IMR-90 (cell line): ENCODE data around the gene DDX54. TPM values are rescaled to one million over a fixed set of nuclear protein-coding genes. Genes with fewer than 3 reads are reported as not detected.

ENCODE experiments used
- ATAC-seq: fragments of 200-7000 bp; cut with Tn5 transposase; 2 replicates; pipeline ENCODE4 v1.9.1; 2020; ENCODE audit warnings: low read depth, mild to moderate bottlenecking, moderate library complexity
- BruUV-seq: library from RNA; stranded (reverse); fragments of 400-500 nt; replicated peaks from 2 replicates; lab custom pipeline; 2021; lab: Mats Ljungman, UMichigan
- CTCF ChIA-PET: fragments of 300-600 bp; formaldehyde crosslinking; extraction: SDS; loops from one replicate; lab custom pipeline; 2021; ENCODE audit warnings: antibody characterized with exemption; lab: Yijun Ruan, JAX
- POLR2A ChIA-PET: fragments of 300-600 bp; sonication (Branson Sonifier 250); formaldehyde crosslinking; loops from one replicate; lab custom pipeline; 2022; ENCODE audit warnings: antibody characterized with exemption; ENCODE audit not compliant: unreplicated experiment; lab: Charles Lee
- DNase-seq: peaks from one replicate; pipeline ENCODE4 v3.0.0; 2013
- H2AFZ ChIP-seq: replicated peaks from 2 replicates; pipeline ENCODE3; 2013; ENCODE audit warnings: low read length, mild to moderate bottlenecking; ENCODE audit not compliant: poor library complexity
- H2AK5ac ChIP-seq: 2 replicates; pipeline ENCODE4 v1.6.1; 2013; ENCODE audit warnings: low read depth, low read length, inconsistent platforms
- H2AK9ac ChIP-seq: replicated peaks from 2 replicates; pipeline ENCODE3; 2013; ENCODE audit warnings: mild to moderate bottlenecking, low read depth, low read length, moderate library complexity; ENCODE audit not compliant: poor library complexity
- H2BK120ac ChIP-seq: 2 replicates; pipeline ENCODE4 v1.6.1; 2013; ENCODE audit warnings: low read depth, low read length, inconsistent platforms
- H2BK15ac ChIP-seq: 3 replicates; pipeline ENCODE4 v1.6.1; 2013; ENCODE audit warnings: low read depth, low read length, inconsistent platforms
- H2BK20ac ChIP-seq: 2 replicates; pipeline ENCODE4 v1.6.1; 2013; ENCODE audit warnings: low read depth, mild to moderate bottlenecking, inconsistent platforms, low read length, moderate library complexity
- H2BK5ac ChIP-seq: 2 replicates; pipeline ENCODE4 v1.6.1; 2013; ENCODE audit warnings: mild to moderate bottlenecking, low read depth, low read length, inconsistent platforms; ENCODE audit not compliant: poor library complexity, severe bottlenecking
- H3K14ac ChIP-seq: replicated peaks from 2 replicates; pipeline ENCODE4 v1.6.1; 2013; ENCODE audit warnings: low read depth, low read length, inconsistent platforms
- H3K18ac ChIP-seq: 2 replicates; pipeline ENCODE4 v1.6.1; 2013; ENCODE audit warnings: low read depth, low read length, control low read depth
- H3K23ac ChIP-seq: 2 replicates; pipeline ENCODE4 v1.6.1; 2013; ENCODE audit warnings: low read depth, low read length, inconsistent platforms
- H3K27ac ChIP-seq: 2 replicates; pipeline ENCODE4 v1.5.1; 2013; ENCODE audit warnings: mild to moderate bottlenecking, control low read depth, low read length; ENCODE audit not compliant: insufficient read depth
- H3K27me3 ChIP-seq: 2 replicates; pipeline ENCODE4 v1.6.1; 2013; ENCODE audit warnings: low read length; ENCODE audit not compliant: control insufficient read depth, insufficient read depth
- H3K36me3 ChIP-seq: 2 replicates; pipeline ENCODE4 v1.6.1; 2013; ENCODE audit warnings: low read length, mixed read lengths; ENCODE audit not compliant: control insufficient read depth, insufficient read depth
- H3K4ac ChIP-seq: 2 replicates; pipeline ENCODE4 v1.6.1; 2013; ENCODE audit warnings: low read depth, low read length, inconsistent platforms
- H3K4me1 ChIP-seq: 2 replicates; pipeline ENCODE4 v1.6.1; 2013; ENCODE audit warnings: low read length, mixed read lengths; ENCODE audit not compliant: control insufficient read depth, insufficient read depth
- H3K4me2 ChIP-seq: 2 replicates; pipeline ENCODE4 v1.6.1; 2013; ENCODE audit warnings: low read depth, mild to moderate bottlenecking, control low read depth, low read length, moderate library complexity
- H3K4me3 ChIP-seq: 2 replicates; pipeline ENCODE4 v1.5.1; 2013; ENCODE audit warnings: low read depth, mild to moderate bottlenecking, control low read depth, low read length, moderate library complexity; ENCODE audit not compliant: insufficient read depth
- H3K56ac ChIP-seq: 2 replicates; pipeline ENCODE4 v1.6.1; 2013; ENCODE audit warnings: low read length, inconsistent platforms; ENCODE audit not compliant: insufficient read depth; ENCODE audit errors: extremely low read depth
- H3K79me1 ChIP-seq, 2 experiments: 2 replicates each; pipeline ENCODE4 v1.6.1; 2013; ENCODE audit warnings: low read length in 2 of 2, inconsistent platforms in 1 of 2, low read depth in 1 of 2
- H3K9ac ChIP-seq: 2 replicates; pipeline ENCODE4 v1.6.1; 2013; ENCODE audit warnings: low read depth, low read length, control low read depth
- H3K9me1 ChIP-seq: 2 replicates; pipeline ENCODE4 v1.6.1; 2013; ENCODE audit warnings: low read length, inconsistent platforms; ENCODE audit not compliant: insufficient read depth
- H3K9me3 ChIP-seq: 2 replicates; pipeline ENCODE4 v1.6.1; 2013; ENCODE audit warnings: low read length; ENCODE audit not compliant: control insufficient read depth, insufficient read depth
- H4K20me1 ChIP-seq: 2 replicates; pipeline ENCODE4 v1.6.1; 2013; ENCODE audit warnings: low read length, inconsistent platforms; ENCODE audit not compliant: insufficient read depth
- H4K5ac ChIP-seq: 2 replicates; pipeline ENCODE4 v1.6.1; 2013; ENCODE audit warnings: mild to moderate bottlenecking, low read depth, low read length, control low read depth
- H4K8ac ChIP-seq, 2 experiments: 2 replicates each; pipeline ENCODE4 v1.6.1; 2013; ENCODE audit warnings: low read depth in 2 of 2, low read length in 2 of 2, control low read depth in 1 of 2, inconsistent platforms in 1 of 2
- H4K91ac ChIP-seq: 2 replicates; pipeline ENCODE4 v1.6.1; 2013; ENCODE audit warnings: low read depth, low read length, inconsistent platforms; ENCODE audit not compliant: insufficient read depth
- MXI1 ChIP-seq: IDR thresholded peaks from 2 replicates; pipeline ENCODE4 v1.6.1; 2012; ENCODE audit warnings: low read depth, mild to moderate bottlenecking, low read length, moderate library complexity, borderline replicate concordance
- RCOR1 ChIP-seq: IDR thresholded peaks from 2 replicates; pipeline ENCODE4 v1.6.1; 2012; ENCODE audit warnings: mild to moderate bottlenecking, low read length, improper control_type of control experiment; ENCODE audit not compliant: insufficient replicate concordance
- WGBS, 2 experiments: methylation state at CpG; one replicate each; pipeline versions ENCODE4 v1.1.5 to v1.1.7; 2013; ENCODE audit warnings: missing lambda C conversion rate in 2 of 2; ENCODE audit not compliant: insufficient read length in 1 of 2; ENCODE audit errors: extremely low coverage in 2 of 2; 5-methylcytosine and 5-hydroxymethylcytosine counted together
- dilution Hi-C: fragments of 300-500 bp; cut with HindIII; formaldehyde crosslinking; loops from one replicate; pipeline ENCODE4 v1.14.3; 2018; ENCODE audit warnings: low sequenced_read_pairs; ENCODE audit not compliant: unreplicated experiment
- in situ Hi-C: fragments of 300-500 bp; cut with MboI; formaldehyde crosslinking; loops from 3 replicates; pipeline ENCODE4 v1.14.3; 2019; ENCODE audit warnings: low sequenced_read_pairs, inconsistent platforms, mixed read lengths
- intact Hi-C: fragments of 100-400 bp; cut with micrococcal nuclease; formaldehyde crosslinking; loops from 2 replicates; pipeline ENCODE4 v1.10.0; 2022
- polyA plus RNA-seq, 3 experiments: library from polyadenylated mRNA; depleted of rRNA; stranded (reverse); fragments of >200 nt; gene quantifications; 2 replicates each; pipeline ENCODE4 v1.2.3, GENCODE V29; 2012; ENCODE audit warnings: low replicate concordance in 1 of 3
- total RNA-seq: library from RNA; depleted of rRNA; stranded (reverse); fragments of >200 nt; gene quantifications from 2 replicates; pipeline ENCODE4 v1.2.3, GENCODE V29; 2012
- TF ChIP-seq, protein P1 (sequence below): conservative IDR thresholded peaks from 2 replicates; pipeline ENCODE4 v1.5.1; 2012; ENCODE audit warnings: mild to moderate bottlenecking, low read depth, low read length, improper control_type of control experiment
- TF ChIP-seq, protein P2 (sequence below): fragments of 150-350 bp; IDR thresholded peaks from 2 replicates; pipeline ENCODE4 v1.6.1; 2017; ENCODE audit warnings: mild to moderate bottlenecking, antibody characterized with exemption, low read length, low read depth

The DDX54 gene
- total and polyA plus RNA-seq, 2 of the 4 experiments (the other 2 are of a cell fraction), result 23.8 to 47.5 TPM

DNA sequence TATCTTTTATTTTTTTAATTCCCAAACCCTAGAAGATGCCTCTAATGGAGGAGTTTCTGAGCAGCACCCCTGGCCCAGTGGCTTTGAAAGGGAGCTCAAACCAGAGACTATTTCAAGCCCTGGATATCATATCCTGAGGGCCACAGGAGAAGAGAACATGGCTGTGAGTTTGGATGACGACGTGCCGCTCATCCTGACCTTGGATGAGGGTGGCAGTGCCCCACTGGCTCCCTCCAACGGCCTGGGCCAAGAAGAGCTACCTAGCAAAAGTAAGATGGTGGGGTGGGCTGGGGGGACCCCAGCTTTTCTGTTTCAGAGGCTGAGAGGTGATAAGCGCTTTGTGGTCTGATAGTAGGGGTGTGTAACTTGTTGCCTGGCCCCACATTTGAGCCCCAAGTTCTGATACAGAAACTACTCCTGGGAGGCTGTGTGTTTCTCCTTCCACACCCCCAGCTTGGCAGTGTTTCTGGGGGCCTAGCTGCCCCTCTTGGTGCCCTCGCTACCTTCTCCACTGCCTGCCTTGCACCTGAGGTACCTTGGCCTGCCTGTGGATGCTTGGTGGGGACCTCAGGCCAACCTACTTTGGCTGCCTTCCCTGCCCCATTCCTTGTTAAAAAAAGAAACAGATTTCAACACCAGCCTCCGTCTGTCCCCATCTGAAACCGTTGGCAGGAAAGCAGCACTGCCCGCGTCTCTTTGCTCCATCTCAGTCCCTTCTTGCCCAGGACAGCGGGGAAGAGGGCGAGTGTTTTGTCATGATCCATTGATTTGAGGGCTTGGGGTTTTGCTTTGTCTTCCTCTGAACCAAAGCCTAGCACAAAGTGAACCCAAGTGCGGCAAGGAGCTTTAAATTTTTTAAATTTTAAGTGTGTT lies 41.7 kb upstream of the DDX54 start:
- no peak overlapping the region for H3K4me2 ChIP-seq
- H3K27me3 ChIP-seq, result no peaks in the 10 kb centered on the region
- CTCF ChIA-PET, result interaction anchor here (0.5 kb wide), 1 partner anchor 99 kb away, joined by 4 read pairs; no protein-coding TSS in a partner anchor
- intact Hi-C loops (no loop called here), in situ Hi-C loops (no loop called here), dilution Hi-C loops (no loop called here)
- POLR2A ChIA-PET, result no interaction called here
- H2AK5ac ChIP-seq, result 0 out of 2 replicates have a peak overlapping the region, but pooled peaks have one; percentile 39
- 100% methylated on average over 5 of the region's 13 CpGs; no CpG with 5 or more reads in 1 of the 2 experiments for whole genome bisulfite sequencing, 2 experiments
- no peak overlapping the region for H3K4ac ChIP-seq
- TF ChIP-seq MXI1 (no peak), RCOR1 (no peak)
- TF ChIP-seq, protein P1, sequence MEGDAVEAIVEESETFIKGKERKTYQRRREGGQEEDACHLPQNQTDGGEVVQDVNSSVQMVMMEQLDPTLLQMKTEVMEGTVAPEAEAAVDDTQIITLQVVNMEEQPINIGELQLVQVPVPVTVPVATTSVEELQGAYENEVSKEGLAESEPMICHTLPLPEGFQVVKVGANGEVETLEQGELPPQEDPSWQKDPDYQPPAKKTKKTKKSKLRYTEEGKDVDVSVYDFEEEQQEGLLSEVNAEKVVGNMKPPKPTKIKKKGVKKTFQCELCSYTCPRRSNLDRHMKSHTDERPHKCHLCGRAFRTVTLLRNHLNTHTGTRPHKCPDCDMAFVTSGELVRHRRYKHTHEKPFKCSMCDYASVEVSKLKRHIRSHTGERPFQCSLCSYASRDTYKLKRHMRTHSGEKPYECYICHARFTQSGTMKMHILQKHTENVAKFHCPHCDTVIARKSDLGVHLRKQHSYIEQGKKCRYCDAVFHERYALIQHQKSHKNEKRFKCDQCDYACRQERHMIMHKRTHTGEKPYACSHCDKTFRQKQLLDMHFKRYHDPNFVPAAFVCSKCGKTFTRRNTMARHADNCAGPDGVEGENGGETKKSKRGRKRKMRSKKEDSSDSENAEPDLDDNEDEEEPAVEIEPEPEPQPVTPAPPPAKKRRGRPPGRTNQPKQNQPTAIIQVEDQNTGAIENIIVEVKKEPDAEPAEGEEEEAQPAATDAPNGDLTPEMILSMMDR, result no peak
- TF ChIP-seq, protein P2, sequence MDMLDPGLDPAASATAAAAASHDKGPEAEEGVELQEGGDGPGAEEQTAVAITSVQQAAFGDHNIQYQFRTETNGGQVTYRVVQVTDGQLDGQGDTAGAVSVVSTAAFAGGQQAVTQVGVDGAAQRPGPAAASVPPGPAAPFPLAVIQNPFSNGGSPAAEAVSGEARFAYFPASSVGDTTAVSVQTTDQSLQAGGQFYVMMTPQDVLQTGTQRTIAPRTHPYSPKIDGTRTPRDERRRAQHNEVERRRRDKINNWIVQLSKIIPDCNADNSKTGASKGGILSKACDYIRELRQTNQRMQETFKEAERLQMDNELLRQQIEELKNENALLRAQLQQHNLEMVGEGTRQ, result no peak
- no peak overlapping the region for H2BK15ac ChIP-seq
- no peak overlapping the region for H4K5ac ChIP-seq
- no peak overlapping the region for H3K27ac ChIP-seq
- no peak overlapping the region for H2AFZ ChIP-seq
- no peak overlapping the region for H3K9ac ChIP-seq
- H2AK9ac ChIP-seq, result no peak overlapping the region
- H3K9me3 ChIP-seq, result peaks cover 4% of the 10 kb centered on the region
- peaks cover 10% of the 10 kb centered on the region for H3K9me1 ChIP-seq
- H3K36me3 ChIP-seq, result peaks cover 25% of the 10 kb centered on the region
- peaks cover 0 to 9% of the 10 kb centered on the region in 2 experiments; a peak in 2 of 4 replicates for H3K79me1 ChIP-seq
- no peak overlapping the region for H3K18ac ChIP-seq
- H3K4me1 ChIP-seq, result peaks cover 9% of the 10 kb centered on the region
- DNase-seq (no peak), ATAC-seq (no peak)
- H2BK120ac ChIP-seq, result no peak overlapping the region
- no peak overlapping the region for H2BK20ac ChIP-seq
- no TSS peak for BruUV-seq
- H3K56ac ChIP-seq, result no peak overlapping the region
- no peak overlapping the region for H3K23ac ChIP-seq
- no peak overlapping the region for H4K91ac ChIP-seq
- peaks cover 9% of the 10 kb centered on the region for H4K20me1 ChIP-seq
- no peak overlapping the region for H2BK5ac ChIP-seq
- no peak overlapping the region for H3K14ac ChIP-seq
- H3K4me3 ChIP-seq, result no peak overlapping the region
- no peak overlapping the region for H4K8ac ChIP-seq
